MCF 10A (cell line): ENCODE results near the gene HOXA1. TPM values are rescaled to one million over a fixed set of nuclear protein-coding genes. Genes with fewer than 3 reads are reported as not detected.

Experiments used
- BruUV-seq: library from RNA; stranded (reverse); fragments of 400-500 nt; replicated peaks from 2 replicates; lab custom pipeline; 2021; lab: Mats Ljungman, UMichigan
- CTCF ChIA-PET: fragments of 300-600 bp; sonication (Branson Sonifier 250); formaldehyde crosslinking; extraction: SDS; loops from one replicate; lab custom pipeline; 2021; ENCODE audit warnings: antibody characterized with exemption, inconsistent platforms; lab: Yijun Ruan, JAX
- POLR2A ChIA-PET: fragments of 300-600, 350-650 bp; sonication (Branson Sonifier 250); formaldehyde crosslinking; extraction: SDS; loops from one replicate; lab custom pipeline; 2020; ENCODE audit warnings: antibody characterized with exemption, inconsistent platforms; lab: Yijun Ruan, JAX
- DNase-seq: peaks from one replicate; pipeline ENCODE4 v3.0.0-alpha.2; 2018; ENCODE audit not compliant: unreplicated experiment
- H3K27ac Mint-ChIP-seq: one replicate; pipeline ENCODE4 v1.8.0; 2022; ENCODE audit warnings: mild to moderate bottlenecking, low read depth, mixed read lengths; ENCODE audit not compliant: unreplicated experiment
- H3K27me3 Mint-ChIP-seq: one replicate; pipeline ENCODE4 v1.8.0; 2022; ENCODE audit warnings: mixed read lengths; ENCODE audit not compliant: insufficient read depth, unreplicated experiment
- H3K36me3 Mint-ChIP-seq: one replicate; pipeline ENCODE4 v1.8.0; 2022; ENCODE audit warnings: mild to moderate bottlenecking, moderate library complexity, mixed read lengths; ENCODE audit not compliant: insufficient read depth, unreplicated experiment
- H3K4me1 Mint-ChIP-seq: one replicate; pipeline ENCODE4 v1.8.0; 2022; ENCODE audit warnings: mixed read lengths; ENCODE audit not compliant: insufficient read depth, unreplicated experiment
- H3K4me3 Mint-ChIP-seq: one replicate; pipeline ENCODE4 v1.8.0; 2022; ENCODE audit warnings: mild to moderate bottlenecking, moderate library complexity, mixed read lengths; ENCODE audit not compliant: unreplicated experiment
- H3K9me3 Mint-ChIP-seq: one replicate; pipeline ENCODE4 v1.8.0; 2022; ENCODE audit warnings: mixed read lengths; ENCODE audit not compliant: unreplicated experiment
- CTCF ChIP-seq: fragments of 200-600 bp; IDR thresholded peaks from one replicate; pipeline ENCODE4 v1.8.0; 2022; ENCODE audit warnings: antibody characterized with exemption, mild to moderate bottlenecking; ENCODE audit not compliant: unreplicated experiment
- intact Hi-C: fragments of 100-400 bp; cut with micrococcal nuclease; formaldehyde crosslinking; loops from 2 replicates; pipeline ENCODE4 v1.14.1; 2022
- total RNA-seq: library from RNA; stranded (reverse); gene quantifications from 2 replicates; pipeline ENCODE4 v1.2.3, GENCODE V29; 2022

HOXA1 gene
- total RNA-seq, 1 experiment from 2014 or later, result 5.6 TPM

GRCh38 chr7:27097686-27098577 is 2.1 kb upstream of the HOXA1 start:
- H3K9me3 Mint-ChIP-seq, result no peaks in the 10 kb centered on the region
- peaks cover 60% of the 10 kb centered on the region for H3K4me1 Mint-ChIP-seq
- BruUV-seq, result no TSS peak
- H3K36me3 Mint-ChIP-seq, result peaks cover 34% of the 10 kb centered on the region
- ChIA-PET CTCF (interaction anchor here (0.5 to 6.6 kb wide), 23 partner anchors 8 to 822 kb away, joined by 3 to 198 read pairs (median 5); partner anchors contain the start of genes HOXA4 and HOXA5), POLR2A (interaction anchor here (0.6 to 12.8 kb wide), 35 partner anchors 10 to 899 kb away, joined by 3 to 663 read pairs (median 6); partner anchors contain the start of genes HOXA5 and SKAP2)
- H3K27me3 Mint-ChIP-seq, result no peaks in the 10 kb centered on the region
- peak; percentile 59 for DNase-seq
- intact Hi-C loops, result loop anchor here (1.0 to 5.0 kb wide), 5 partner anchors 51 to 415 kb away; no protein-coding TSS in a partner anchor
- peak overlapping the region; percentile 99 for H3K27ac Mint-ChIP-seq
- peak overlapping the region; percentile 83 for H3K4me3 Mint-ChIP-seq
- peak; percentile 19 for TF ChIP-seq CTCF

- no TSS peak for BruUV-seq
- H3K27ac Mint-ChIP-seq, result peak overlapping the region; percentile 99
- ChIA-PET CTCF (interaction anchor here (0.7 to 6.6 kb wide), 13 partner anchors 9 to 240 kb away, joined by 3 to 198 read pairs (median 5); partner anchors contain the start of genes HOXA4 and HOXA5), POLR2A (interaction anchor here (0.5 to 12.8 kb wide), 37 partner anchors 11 to 896 kb away, joined by 3 to 663 read pairs (median 6); partner anchors contain the start of genes CBX3, HNRNPA2B1, HOXA5 and SKAP2)
- H3K4me1 Mint-ChIP-seq, result peaks cover 54% of the 10 kb centered on the region
- H3K36me3 Mint-ChIP-seq, result peaks cover 37% of the 10 kb centered on the region
- H3K9me3 Mint-ChIP-seq, result no peaks in the 10 kb centered on the region
- DNase-seq, result peak; percentile 55
- H3K4me3 Mint-ChIP-seq, result peak overlapping the region; percentile 83
- no peak for TF ChIP-seq CTCF
- H3K27me3 Mint-ChIP-seq, result no peaks in the 10 kb centered on the region
- intact Hi-C loops, result loop anchor here (1.0 to 5.0 kb wide), 3 partner anchors 50 to 411 kb away; no protein-coding TSS in a partner anchor
Measured at GRCh38 chr7:27096768-27097514, 1.1 kb upstream of the HOXA1 start.

GRCh38 chr7:27095050-27095896 is 527 bp downstream of the HOXA1 start:
- peak overlapping the region; percentile 83 for H3K4me3 Mint-ChIP-seq
- DNase-seq, result no peak
- peak overlapping the region; percentile 99 for H3K27ac Mint-ChIP-seq
- no peak for TF ChIP-seq CTCF
- H3K36me3 Mint-ChIP-seq, result peaks cover 25% of the 10 kb centered on the region
- H3K27me3 Mint-ChIP-seq, result no peaks in the 10 kb centered on the region
- POLR2A ChIA-PET, result interaction anchor here (0.6 to 12.8 kb wide), 23 partner anchors 8 to 894 kb away, joined by 3 to 663 read pairs (median 8); partner anchors contain the start of genes CBX3, HNRNPA2B1, HOXA5 and SKAP2
- TSS peak; percentile 56 for BruUV-seq
- intact Hi-C loops, result loop anchor here (5.0 kb wide), 2 partner anchors 48 to 138 kb away; no protein-coding TSS in a partner anchor
- CTCF ChIA-PET, result interaction anchor here (0.7 to 6.6 kb wide), 5 partner anchors 14 to 239 kb away, joined by 3 to 198 read pairs (median 3); no protein-coding TSS in a partner anchor
- H3K4me1 Mint-ChIP-seq, result peaks cover 37% of the 10 kb centered on the region
- H3K9me3 Mint-ChIP-seq, result no peaks in the 10 kb centered on the region
